Superior temporal gyrus (tissue), 1 donor: ENCODE data around the gene TCP10L.
"Not testable (repeated sequence)": the region's sequence is repeated elsewhere in the genome, so short reads cannot be mapped to it uniquely, and the experiment has no call there.

Source experiments
- DNase-seq: peaks from one replicate; pipeline ENCODE4 v3.0.0-alpha.2; 2016; ENCODE audit errors: extremely low spot score

The TCP10L gene

GRCh38 chr21:32554832-32555638 is 30.3 kb downstream of the TCP10L start:
- DNase-seq = no peak

- DNase-seq = no peak
These were observed 35.4 kb downstream of the TCP10L start for GRCh38 chr21:32549886-32550285.

- no peak for DNase-seq
These were observed 35.9 kb downstream of the TCP10L start for GRCh38 chr21:32549440-32549839.

GRCh38 chr21:32548978-32549377 is 36.3 kb downstream of the TCP10L start:
- DNase-seq = no peak

- DNase-seq = no peak
These were observed 38.3 kb downstream of the TCP10L start for GRCh38 chr21:32547018-32547417.

GRCh38 chr21:32545948-32546441 is 39.3 kb downstream of the TCP10L start:
- DNase-seq = no peak

- no peak for DNase-seq
These were observed 40.6 kb downstream of the TCP10L start for GRCh38 chr21:32544697-32545096.

GRCh38 chr21:32543975-32544374 is 41.3 kb downstream of the TCP10L start:
- DNase-seq = no peak

- not testable (repeated sequence) for DNase-seq
These were observed 42.3 kb downstream of the TCP10L start for GRCh38 chr21:32543056-32543455.

GRCh38 chr21:32539378-32539777 is 45.9 kb downstream of the TCP10L start:
- no peak for DNase-seq

GRCh38 chr21:32538147-32538792 is 47.1 kb downstream of the TCP10L start:
- DNase-seq = no peak

GRCh38 chr21:32537569-32537881 is 47.8 kb downstream of the TCP10L start:
- DNase-seq = no peak

GRCh38 chr21:32535612-32536011 is 49.7 kb downstream of the TCP10L start:
- DNase-seq = no peak

GRCh38 chr21:32534113-32534512 is 51.2 kb downstream of the TCP10L start:
- no peak for DNase-seq

- no peak for DNase-seq
These were observed 51.7 kb downstream of the TCP10L start for GRCh38 chr21:32533611-32534010.

GRCh38 chr21:32533053-32533452 is 52.3 kb downstream of the TCP10L start:
- no peak for DNase-seq

GRCh38 chr21:32532636-32533035 is 52.7 kb downstream of the TCP10L start:
- no peak for DNase-seq

- not testable (repeated sequence) for DNase-seq
These were observed 53.8 kb downstream of the TCP10L start for GRCh38 chr21:32531561-32531960.

- not testable (repeated sequence) for DNase-seq
These were observed 54.5 kb downstream of the TCP10L start for GRCh38 chr21:32530809-32531208.

GRCh38 chr21:32529679-32530078 is 55.6 kb downstream of the TCP10L start:
- DNase-seq = no peak

GRCh38 chr21:32525282-32525681 is 60.0 kb downstream of the TCP10L start:
- DNase-seq = no peak

- no peak for DNase-seq
These were observed 61.2 kb downstream of the TCP10L start for GRCh38 chr21:32523988-32524719.
